HCT116 (cell line): Measurements from ENCODE around the gene NAPEPLD. TPM values are rescaled to one million over a fixed set of nuclear protein-coding genes. Genes with fewer than 3 reads are reported as not detected.

Experiments used
- ATAC-seq: fragments of 200-7000 bp; cut with Tn5 transposase; 2 replicates; pipeline ENCODE4 v1.9.1; 2020; ENCODE audit warnings: mild to moderate bottlenecking, moderate library complexity
- BruUV-seq: library from RNA; stranded (reverse); fragments of 400-500 nt; replicated peaks from 2 replicates; lab custom pipeline; 2021; lab: Mats Ljungman, UMichigan
- CTCF ChIA-PET: fragments of 300-600 bp; sonication (Branson Sonifier 250); formaldehyde crosslinking; loops from one replicate; lab custom pipeline; 2021; ENCODE audit warnings: antibody characterized with exemption; lab: Charles Lee
- POLR2A ChIA-PET: fragments of 300-600, 350-600 bp; sonication (Branson Sonifier 250); formaldehyde crosslinking; loops from one replicate; lab custom pipeline; 2021; ENCODE audit warnings: antibody characterized with exemption; lab: Charles Lee
- RAD21 ChIA-PET, 2 experiments: fragments of 300-600 bp; sonication (Branson Sonifier 250); formaldehyde crosslinking; loops; one replicate each; lab custom pipeline; 2023; ENCODE audit warnings: low total read pairs in 2 of 2; ENCODE audit not compliant: uncharacterized antibody in 2 of 2, unreplicated experiment in 2 of 2, low non-redundant PET in 1 of 2; lab: Charles Lee
- DNase-seq: peaks from one replicate; pipeline ENCODE4 v3.0.0-alpha.2; 2010; ENCODE audit warnings: low read depth, low spot score
- H2AFZ ChIP-seq: fragments of 200-600 bp; shearing (Covaris generic), sonication (generic); 2 replicates; pipeline ENCODE4 v1.6.1; 2017; ENCODE audit warnings: low read depth, mixed run types, mixed read lengths, antibody characterized with exemption, low read length; ENCODE audit not compliant: poor library complexity, severe bottlenecking
- H3K27ac ChIP-seq: 2 replicates; pipeline ENCODE4 v1.5.1; 2012; ENCODE audit warnings: low read depth, low read length
- H3K27me3 ChIP-seq: fragments of 200-600 bp; sonication (generic); 2 replicates; pipeline ENCODE4 v1.6.1; 2016; ENCODE audit warnings: mixed run types, low read length, mixed read lengths; ENCODE audit not compliant: insufficient read depth
- H3K36me3 ChIP-seq, 2 experiments: fragments of 200-500 bp in 1 of 2; fragments of 200-600 bp in 1 of 2; sonication (Bioruptor generic) in 1 of 2; sonication (generic) in 1 of 2; 2 replicates each; pipeline versions ENCODE4 v1.5.1 to v1.6.1; 2014 to 2016; ENCODE audit warnings: low read length in 2 of 2, inconsistent platforms in 1 of 2, mixed read lengths in 1 of 2, mixed run types in 1 of 2; ENCODE audit not compliant: insufficient read depth in 2 of 2, control insufficient read depth in 1 of 2
- H3K4me1 ChIP-seq, 2 experiments: fragments of 200-600 bp in 1 of 2; sonication (generic) in 1 of 2; 2 replicates each; pipeline versions ENCODE4 v1.5.1 to v1.6.1; 2012 to 2017; ENCODE audit warnings: low read length in 2 of 2, inconsistent platforms in 1 of 2, mild to moderate bottlenecking in 1 of 2, mixed read lengths in 1 of 2, mixed run types in 1 of 2, moderate library complexity in 1 of 2; ENCODE audit not compliant: insufficient read depth in 2 of 2, control insufficient read depth in 1 of 2
- H3K4me2 ChIP-seq: fragments of 200-600 bp; sonication (generic); 2 replicates; pipeline ENCODE4 v1.6.1; 2017; ENCODE audit warnings: mixed run types, low read length, mixed read lengths
- H3K4me3 ChIP-seq, 2 experiments: fragments of 200-600 bp in 1 of 2; sonication (generic) in 1 of 2; replicated peaks in 1 of 2; 2 replicates each; pipeline ENCODE4 v1.5.1; 2011 to 2016; ENCODE audit warnings: low read length in 2 of 2, control low read depth in 1 of 2, low read depth in 1 of 2, mild to moderate bottlenecking in 1 of 2, mixed read lengths in 1 of 2, mixed run types in 1 of 2
- H3K79me2 ChIP-seq: fragments of 200-600 bp; sonication (generic); 2 replicates; pipeline ENCODE4 v1.6.1; 2017; ENCODE audit warnings: mild to moderate bottlenecking, mixed run types, low read length, moderate library complexity, mixed read lengths; ENCODE audit not compliant: insufficient read depth
- H3K9ac ChIP-seq: fragments of 200-600 bp; sonication (generic); 2 replicates; pipeline ENCODE4 v1.6.1; 2016; ENCODE audit warnings: low read length, mixed read lengths
- H3K9me2 ChIP-seq: fragments of 200-600 bp; sonication (generic), shearing (Covaris generic); 2 replicates; pipeline ENCODE4 v1.6.1; 2017; ENCODE audit warnings: mixed run types, mild to moderate bottlenecking, moderate library complexity; ENCODE audit not compliant: insufficient read depth
- H3K9me3 ChIP-seq, 2 experiments: fragments of 200-500 bp in 1 of 2; fragments of 200-600 bp in 1 of 2; sonication (Bioruptor generic) in 1 of 2; sonication (generic) in 1 of 2; 2 replicates each; pipeline ENCODE4 v1.6.1; 2014 to 2017; ENCODE audit warnings: low read length in 2 of 2, mixed read lengths in 2 of 2, inconsistent platforms in 1 of 2, low read depth in 1 of 2, mild to moderate bottlenecking in 1 of 2, mixed run types in 1 of 2, moderate library complexity in 1 of 2; ENCODE audit not compliant: control insufficient read depth in 1 of 2, insufficient read depth in 1 of 2
- H4K20me1 ChIP-seq: fragments of 200-600 bp; sonication (generic), shearing (Covaris generic); 2 replicates; pipeline ENCODE4 v1.6.1; 2017; ENCODE audit warnings: mixed run types, mild to moderate bottlenecking, moderate library complexity; ENCODE audit not compliant: insufficient read depth
- CEBPB ChIP-seq: IDR thresholded peaks from 2 replicates; pipeline ENCODE4 v1.6.1; 2012; ENCODE audit warnings: low read depth
- EGR1 ChIP-seq: IDR thresholded peaks from 2 replicates; pipeline ENCODE4 v1.6.1; 2012; ENCODE audit warnings: low read depth
- EZH2phosphoT487 ChIP-seq: fragments of 200-600 bp; IDR thresholded peaks from 2 replicates; pipeline ENCODE4 v1.6.1; 2018; ENCODE audit warnings: antibody characterized with exemption, borderline replicate concordance
- FOSL1 ChIP-seq: IDR thresholded peaks from 2 replicates; pipeline ENCODE4 v1.6.1; 2012; ENCODE audit warnings: low read depth
- JUND ChIP-seq: IDR thresholded peaks from 2 replicates; pipeline ENCODE4 v1.6.1; 2012
- POLR2A ChIP-seq: IDR thresholded peaks from 2 replicates; pipeline ENCODE4 v1.7.0; 2011; ENCODE audit warnings: borderline replicate concordance; ENCODE audit not compliant: insufficient read depth, insufficient read length; ENCODE audit errors: extremely low read depth
- RAD21 ChIP-seq: IDR thresholded peaks from 2 replicates; pipeline ENCODE4 v1.6.1; 2012; ENCODE audit warnings: low read depth, mild to moderate bottlenecking
- SP1 ChIP-seq: IDR thresholded peaks from 2 replicates; pipeline ENCODE4 v1.6.1; 2012; ENCODE audit warnings: low read depth
- SRF ChIP-seq: IDR thresholded peaks from 2 replicates; pipeline ENCODE4 v1.6.1; 2012; ENCODE audit warnings: low read depth
- TCF7L2 ChIP-seq: IDR thresholded peaks from 2 replicates; pipeline ENCODE4 v1.7.0; 2011; ENCODE audit warnings: borderline replicate concordance, inconsistent platforms; ENCODE audit not compliant: insufficient read depth, insufficient read length; ENCODE audit errors: extremely low read depth
- YY1 ChIP-seq: IDR thresholded peaks from 2 replicates; pipeline ENCODE4 v1.6.1; 2011; ENCODE audit warnings: low read length, low read depth, moderate library complexity, mild to moderate bottlenecking; ENCODE audit not compliant: insufficient replicate concordance; ENCODE audit errors: extremely low read depth
- ZFX ChIP-seq: fragments of 450-650 bp; IDR thresholded peaks from 2 replicates; pipeline ENCODE4 v1.6.1; 2017
- ZNF274 ChIP-seq: fragments of 200-500 bp; sonication (Bioruptor generic); IDR thresholded peaks from 2 replicates; pipeline ENCODE4 v1.6.1; 2014; ENCODE audit warnings: mild to moderate bottlenecking, low read depth, low read length, inconsistent platforms
- intact Hi-C: fragments of 100-400 bp; cut with micrococcal nuclease; formaldehyde crosslinking; loops from 2 replicates; pipeline ENCODE4 v1.10.0; 2022
- total RNA-seq: library from RNA; stranded (reverse); gene quantifications from one replicate; pipeline ENCODE4 v1.2.1, GENCODE V29; 2021; ENCODE audit not compliant: unreplicated experiment
- TF ChIP-seq, protein P1 (sequence below): IDR thresholded peaks from 2 replicates; pipeline ENCODE4 v1.6.1; 2011; ENCODE audit warnings: mild to moderate bottlenecking, low read length, moderate library complexity; ENCODE audit not compliant: insufficient replicate concordance; ENCODE audit errors: extremely low read depth
- TF ChIP-seq, protein P2 (sequence below): IDR thresholded peaks from 2 replicates; pipeline ENCODE4 v1.6.1; 2012
- TF ChIP-seq, protein P3 (sequence below): IDR thresholded peaks from 2 replicates; pipeline ENCODE4 v1.6.1; 2012; ENCODE audit warnings: low read depth
- TF ChIP-seq, protein P4 (sequence below): IDR thresholded peaks from 2 replicates; pipeline ENCODE4 v1.6.1; 2012
- TF ChIP-seq, protein P5 (sequence below), 3 experiments: fragments of 200-600 bp in 1 of 3; sonication (generic) in 1 of 3; IDR thresholded peaks in 2 of 3; conservative IDR thresholded peaks in 1 of 3; 2 replicates each; pipeline ENCODE4 v1.5.1; 2012 to 2017; ENCODE audit warnings: low read depth in 2 of 3, low read length in 2 of 3, antibody characterized with exemption in 1 of 3, borderline replicate concordance in 1 of 3, control low read depth in 1 of 3, mild to moderate bottlenecking in 1 of 3, mixed read lengths in 1 of 3, mixed run types in 1 of 3, moderate library complexity in 1 of 3; ENCODE audit not compliant: insufficient read depth in 1 of 3

Gene NAPEPLD
- total RNA-seq, 1 experiment from 2014 or later: 9.7 TPM

DNA sequence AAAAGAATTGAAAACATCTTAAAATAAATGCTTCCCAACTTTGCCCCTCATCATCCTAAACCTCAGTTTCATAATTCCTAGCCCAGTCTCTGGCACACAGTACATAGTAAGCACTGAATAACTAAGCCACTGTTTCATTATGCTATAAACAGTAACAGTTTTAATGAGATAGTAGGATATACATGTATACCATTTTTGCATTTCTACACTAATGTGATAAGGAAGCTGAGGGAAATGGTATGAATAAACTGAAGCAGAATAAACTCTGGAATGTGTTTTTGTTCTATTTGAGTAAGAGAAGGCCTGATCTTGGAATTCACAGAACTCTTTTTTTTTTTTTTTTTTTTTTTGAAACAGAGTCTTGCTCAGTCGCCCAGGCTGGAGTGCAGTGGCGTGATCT lies 8.8 kb downstream of the NAPEPLD start:
- POLR2A ChIA-PET: no interaction called here
- RAD21 ChIA-PET: no interaction called here
- no TSS peak for BruUV-seq

More for the DNA sequence above, 8.8 kb downstream of the NAPEPLD start:
- Histone ChIP-seq H3K9me3 (no peaks in the 10 kb centered on the region), H3K4me3 (no peak overlapping the region), H3K4me2 (no peak overlapping the region), H3K9ac (no peak overlapping the region), H4K20me1 (no peaks in the 10 kb centered on the region), H3K27ac (no peak overlapping the region), H3K9me2 (no peaks in the 10 kb centered on the region), H3K79me2 (no peaks in the 10 kb centered on the region), H3K27me3 (no peaks in the 10 kb centered on the region), H2AFZ (no peak overlapping the region), H3K36me3 (no peaks in the 10 kb centered on the region), H3K4me1 (peaks cover 0 to 8% of the 10 kb centered on the region in 2 experiments; a peak in 2 of 4 replicates)
- CTCF ChIA-PET: no interaction called here
- DNase-seq (no peak), ATAC-seq (no peak)
- intact Hi-C loops: no loop called here
- TF ChIP-seq YY1 (no peak), SRF (no peak), TCF7L2 (no peak), EZH2phosphoT487 (no peak), EGR1 (no peak), CEBPB (no peak), ZFX (no peak), RAD21 (no peak), JUND (no peak), ZNF274 (no peak), FOSL1 (no peak), POLR2A (no peak), SP1 (no peak)
- TF ChIP-seq, protein P1, sequence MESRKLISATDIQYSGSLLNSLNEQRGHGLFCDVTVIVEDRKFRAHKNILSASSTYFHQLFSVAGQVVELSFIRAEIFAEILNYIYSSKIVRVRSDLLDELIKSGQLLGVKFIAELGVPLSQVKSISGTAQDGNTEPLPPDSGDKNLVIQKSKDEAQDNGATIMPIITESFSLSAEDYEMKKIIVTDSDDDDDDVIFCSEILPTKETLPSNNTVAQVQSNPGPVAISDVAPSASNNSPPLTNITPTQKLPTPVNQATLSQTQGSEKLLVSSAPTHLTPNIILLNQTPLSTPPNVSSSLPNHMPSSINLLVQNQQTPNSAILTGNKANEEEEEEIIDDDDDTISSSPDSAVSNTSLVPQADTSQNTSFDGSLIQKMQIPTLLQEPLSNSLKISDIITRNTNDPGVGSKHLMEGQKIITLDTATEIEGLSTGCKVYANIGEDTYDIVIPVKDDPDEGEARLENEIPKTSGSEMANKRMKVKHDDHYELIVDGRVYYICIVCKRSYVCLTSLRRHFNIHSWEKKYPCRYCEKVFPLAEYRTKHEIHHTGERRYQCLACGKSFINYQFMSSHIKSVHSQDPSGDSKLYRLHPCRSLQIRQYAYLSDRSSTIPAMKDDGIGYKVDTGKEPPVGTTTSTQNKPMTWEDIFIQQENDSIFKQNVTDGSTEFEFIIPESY: no peak
- TF ChIP-seq, protein P2, sequence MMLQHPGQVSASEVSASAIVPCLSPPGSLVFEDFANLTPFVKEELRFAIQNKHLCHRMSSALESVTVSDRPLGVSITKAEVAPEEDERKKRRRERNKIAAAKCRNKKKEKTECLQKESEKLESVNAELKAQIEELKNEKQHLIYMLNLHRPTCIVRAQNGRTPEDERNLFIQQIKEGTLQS: no peak
- TF ChIP-seq, protein P3, sequence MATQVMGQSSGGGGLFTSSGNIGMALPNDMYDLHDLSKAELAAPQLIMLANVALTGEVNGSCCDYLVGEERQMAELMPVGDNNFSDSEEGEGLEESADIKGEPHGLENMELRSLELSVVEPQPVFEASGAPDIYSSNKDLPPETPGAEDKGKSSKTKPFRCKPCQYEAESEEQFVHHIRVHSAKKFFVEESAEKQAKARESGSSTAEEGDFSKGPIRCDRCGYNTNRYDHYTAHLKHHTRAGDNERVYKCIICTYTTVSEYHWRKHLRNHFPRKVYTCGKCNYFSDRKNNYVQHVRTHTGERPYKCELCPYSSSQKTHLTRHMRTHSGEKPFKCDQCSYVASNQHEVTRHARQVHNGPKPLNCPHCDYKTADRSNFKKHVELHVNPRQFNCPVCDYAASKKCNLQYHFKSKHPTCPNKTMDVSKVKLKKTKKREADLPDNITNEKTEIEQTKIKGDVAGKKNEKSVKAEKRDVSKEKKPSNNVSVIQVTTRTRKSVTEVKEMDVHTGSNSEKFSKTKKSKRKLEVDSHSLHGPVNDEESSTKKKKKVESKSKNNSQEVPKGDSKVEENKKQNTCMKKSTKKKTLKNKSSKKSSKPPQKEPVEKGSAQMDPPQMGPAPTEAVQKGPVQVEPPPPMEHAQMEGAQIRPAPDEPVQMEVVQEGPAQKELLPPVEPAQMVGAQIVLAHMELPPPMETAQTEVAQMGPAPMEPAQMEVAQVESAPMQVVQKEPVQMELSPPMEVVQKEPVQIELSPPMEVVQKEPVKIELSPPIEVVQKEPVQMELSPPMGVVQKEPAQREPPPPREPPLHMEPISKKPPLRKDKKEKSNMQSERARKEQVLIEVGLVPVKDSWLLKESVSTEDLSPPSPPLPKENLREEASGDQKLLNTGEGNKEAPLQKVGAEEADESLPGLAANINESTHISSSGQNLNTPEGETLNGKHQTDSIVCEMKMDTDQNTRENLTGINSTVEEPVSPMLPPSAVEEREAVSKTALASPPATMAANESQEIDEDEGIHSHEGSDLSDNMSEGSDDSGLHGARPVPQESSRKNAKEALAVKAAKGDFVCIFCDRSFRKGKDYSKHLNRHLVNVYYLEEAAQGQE: no peak
- TF ChIP-seq, protein P4, sequence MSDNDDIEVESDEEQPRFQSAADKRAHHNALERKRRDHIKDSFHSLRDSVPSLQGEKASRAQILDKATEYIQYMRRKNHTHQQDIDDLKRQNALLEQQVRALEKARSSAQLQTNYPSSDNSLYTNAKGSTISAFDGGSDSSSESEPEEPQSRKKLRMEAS: no peak
- TF ChIP-seq, protein P5, sequence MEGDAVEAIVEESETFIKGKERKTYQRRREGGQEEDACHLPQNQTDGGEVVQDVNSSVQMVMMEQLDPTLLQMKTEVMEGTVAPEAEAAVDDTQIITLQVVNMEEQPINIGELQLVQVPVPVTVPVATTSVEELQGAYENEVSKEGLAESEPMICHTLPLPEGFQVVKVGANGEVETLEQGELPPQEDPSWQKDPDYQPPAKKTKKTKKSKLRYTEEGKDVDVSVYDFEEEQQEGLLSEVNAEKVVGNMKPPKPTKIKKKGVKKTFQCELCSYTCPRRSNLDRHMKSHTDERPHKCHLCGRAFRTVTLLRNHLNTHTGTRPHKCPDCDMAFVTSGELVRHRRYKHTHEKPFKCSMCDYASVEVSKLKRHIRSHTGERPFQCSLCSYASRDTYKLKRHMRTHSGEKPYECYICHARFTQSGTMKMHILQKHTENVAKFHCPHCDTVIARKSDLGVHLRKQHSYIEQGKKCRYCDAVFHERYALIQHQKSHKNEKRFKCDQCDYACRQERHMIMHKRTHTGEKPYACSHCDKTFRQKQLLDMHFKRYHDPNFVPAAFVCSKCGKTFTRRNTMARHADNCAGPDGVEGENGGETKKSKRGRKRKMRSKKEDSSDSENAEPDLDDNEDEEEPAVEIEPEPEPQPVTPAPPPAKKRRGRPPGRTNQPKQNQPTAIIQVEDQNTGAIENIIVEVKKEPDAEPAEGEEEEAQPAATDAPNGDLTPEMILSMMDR (IDR thresholded peaks at IDR 0.05 in 2 of 3, conservative IDR thresholded peaks at IDR 0.05 in 1 of 3; ENCODE audit: borderline replicate concordance in 1 of 3, insufficient read depth in 1 of 3, low read depth in 2 of 3, low read length in 2 of 3): no peak
